Measurements from ENCODE around the gene POLR2E.

Gene POLR2E

DNA sequence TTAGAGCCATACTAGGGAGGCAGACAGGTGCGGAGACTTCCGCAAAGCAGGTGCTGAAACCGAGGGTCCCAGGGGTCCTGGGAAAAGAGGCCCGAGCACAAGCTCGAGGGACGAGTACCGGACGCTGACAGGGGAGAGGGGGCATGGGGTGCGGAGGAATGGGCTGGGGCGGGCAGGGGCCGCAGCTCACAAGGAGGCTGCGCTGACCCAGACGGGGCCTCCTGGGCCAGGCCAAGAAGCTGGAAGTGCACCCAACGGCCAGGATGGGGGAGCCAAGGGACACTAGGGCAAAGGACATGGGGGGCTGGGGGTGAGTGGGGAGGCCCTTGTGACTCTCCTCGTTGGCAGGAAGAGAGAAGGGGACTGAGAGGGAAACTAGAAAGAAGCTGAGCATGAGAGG, 1.8 kb downstream of the POLR2E start:
- DNase-seq: no peak

- DNase-seq: no peak
Observed at GRCh38 chr19:1091544-1092175, 3.5 kb downstream of the POLR2E start.

DNA sequence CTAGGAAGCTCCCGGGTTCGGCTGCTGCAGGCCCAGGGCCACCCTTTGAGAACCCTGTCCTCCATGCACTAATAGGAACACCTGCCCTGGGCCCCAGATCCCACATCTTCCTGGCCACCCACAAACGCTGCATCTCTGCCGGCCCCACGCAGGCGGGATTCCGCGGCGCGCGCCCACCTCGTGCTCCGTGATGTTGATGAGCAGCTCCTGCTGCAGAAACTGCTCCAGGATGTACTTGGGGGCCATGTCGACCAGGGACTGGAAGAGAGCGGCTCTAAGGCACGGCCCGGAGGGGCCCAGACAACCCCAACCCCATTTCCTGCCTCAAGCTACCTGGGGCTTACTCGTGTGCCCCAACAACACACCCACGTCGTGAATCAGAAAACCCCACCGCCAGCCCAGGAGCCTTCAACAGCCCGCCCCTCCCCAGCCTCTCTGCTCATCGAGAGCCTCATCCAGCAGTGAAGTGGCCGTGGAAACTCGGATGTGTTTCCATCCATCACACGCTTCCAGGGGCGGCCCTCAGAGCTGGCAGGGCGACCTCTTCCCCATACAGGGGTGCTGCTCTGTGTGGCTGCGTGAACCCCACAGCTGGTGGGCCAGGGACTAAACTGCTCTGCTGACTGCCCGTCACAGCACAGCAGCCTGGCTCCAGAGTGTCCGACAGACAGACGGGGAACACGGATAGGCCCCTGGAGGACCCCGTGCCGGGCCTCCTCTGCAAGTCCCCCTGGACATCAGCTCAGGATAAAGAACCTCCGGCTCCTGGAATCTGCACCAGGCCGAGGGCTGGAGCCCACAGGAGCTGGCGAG, 4.2 kb downstream of the POLR2E start:
- peak; percentile 46 for DNase-seq

- peak; percentile 53 for DNase-seq
Observed at GRCh38 chr19:1089891-1090290, 5.3 kb downstream of the POLR2E start.

- no peak for DNase-seq
Observed at GRCh38 chr19:1089126-1089771, 5.9 kb downstream of the POLR2E start.

DNA sequence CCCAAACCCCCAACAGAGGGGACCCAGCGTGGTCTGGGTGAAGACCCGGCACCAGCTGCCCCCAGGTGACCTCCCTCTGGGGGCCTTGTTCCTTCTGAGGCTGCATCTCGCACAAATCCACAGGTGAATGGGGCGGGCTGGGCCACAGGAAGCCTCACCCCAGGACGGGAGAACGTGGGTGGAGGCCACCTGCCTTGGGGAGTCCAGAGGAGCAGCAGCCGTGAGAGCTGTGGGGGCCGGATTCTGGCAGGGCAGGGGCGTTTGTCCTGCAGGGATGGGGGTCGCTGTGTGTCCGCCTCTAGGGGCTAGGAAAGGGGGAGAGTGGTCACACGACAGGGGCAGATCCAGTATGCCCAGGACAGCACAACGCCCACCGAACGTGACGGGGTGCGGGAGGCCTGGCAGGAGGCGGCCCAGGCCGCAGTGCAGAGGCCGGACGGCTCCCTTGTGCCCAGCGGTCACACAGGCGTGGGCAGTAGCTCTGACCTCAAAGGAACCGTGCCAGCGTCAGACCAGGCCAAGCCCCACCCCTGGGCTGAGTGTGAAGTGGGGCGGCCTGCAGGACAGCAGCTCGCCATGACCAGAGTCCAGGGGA, 6.7 kb downstream of the POLR2E start:
- DNase-seq: no peak

GRCh38 chr19:1087813-1088415, 7.3 kb downstream of the POLR2E start:
- peak; percentile 65 for DNase-seq

DNA sequence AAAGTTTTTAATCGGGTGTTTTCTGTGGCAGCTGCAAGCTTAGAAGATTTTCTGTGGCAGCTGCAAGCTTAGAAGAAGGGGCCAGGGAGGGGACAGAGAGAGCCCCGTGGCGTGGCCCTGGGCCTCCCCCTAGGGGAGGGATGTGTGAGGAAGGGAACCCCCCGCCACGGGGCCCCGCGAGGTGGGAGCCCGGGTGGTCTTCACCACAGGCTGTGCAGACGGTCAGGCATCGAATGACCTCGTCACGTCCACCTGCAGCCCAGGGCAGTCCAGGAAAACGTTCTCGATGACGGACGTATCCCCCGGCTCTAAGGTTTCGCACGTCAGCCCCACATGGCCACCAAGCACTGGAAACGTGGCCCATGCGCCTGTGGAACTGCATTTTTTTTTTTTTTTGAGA, 8.6 kb downstream of the POLR2E start:
- DNase-seq: no peak

DNA sequence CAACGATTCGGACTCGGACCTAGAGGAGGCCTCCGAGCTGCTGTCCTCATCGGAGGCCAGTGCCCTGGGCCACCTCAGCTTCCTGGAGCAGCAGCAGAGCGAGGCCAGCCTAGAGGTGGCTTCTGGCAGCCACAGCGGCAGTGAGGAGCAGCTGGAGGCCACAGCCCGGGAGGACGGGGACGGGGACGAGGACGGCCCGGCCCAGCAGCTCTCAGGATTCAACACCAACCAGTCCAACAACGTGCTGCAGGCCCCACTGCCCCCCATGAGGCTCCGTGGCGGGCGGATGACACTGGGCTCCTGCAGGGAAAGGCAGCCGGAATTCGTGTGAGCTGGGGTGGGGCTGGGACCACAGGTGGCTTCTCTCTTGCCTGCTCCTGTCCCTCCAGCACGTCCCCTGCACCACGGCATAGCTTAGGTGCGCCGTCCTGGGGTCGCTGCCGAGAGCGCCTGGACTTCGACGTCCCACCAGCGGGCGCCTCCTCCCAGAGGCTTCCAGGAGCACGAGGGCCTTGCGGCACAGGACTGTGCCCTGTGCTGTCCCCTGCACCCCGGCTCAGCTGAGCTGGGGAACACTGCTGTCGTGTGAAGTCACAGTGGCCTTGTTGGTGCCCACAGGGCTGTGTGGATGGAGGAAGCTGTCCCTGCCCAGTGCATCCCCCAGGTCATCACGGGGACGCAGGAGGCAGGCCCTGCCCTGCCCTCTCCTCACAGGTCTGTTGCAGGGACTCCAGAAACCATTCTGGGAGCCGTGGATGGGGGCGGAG, 9.3 kb downstream of the POLR2E start:
- peak; percentile 33 for DNase-seq

GRCh38 chr19:1085053-1085658, 10.0 kb downstream of the POLR2E start:
- no peak for DNase-seq

GRCh38 chr19:1084024-1084868, 10.9 kb downstream of the POLR2E start:
- peak; percentile 33 for DNase-seq

DNA sequence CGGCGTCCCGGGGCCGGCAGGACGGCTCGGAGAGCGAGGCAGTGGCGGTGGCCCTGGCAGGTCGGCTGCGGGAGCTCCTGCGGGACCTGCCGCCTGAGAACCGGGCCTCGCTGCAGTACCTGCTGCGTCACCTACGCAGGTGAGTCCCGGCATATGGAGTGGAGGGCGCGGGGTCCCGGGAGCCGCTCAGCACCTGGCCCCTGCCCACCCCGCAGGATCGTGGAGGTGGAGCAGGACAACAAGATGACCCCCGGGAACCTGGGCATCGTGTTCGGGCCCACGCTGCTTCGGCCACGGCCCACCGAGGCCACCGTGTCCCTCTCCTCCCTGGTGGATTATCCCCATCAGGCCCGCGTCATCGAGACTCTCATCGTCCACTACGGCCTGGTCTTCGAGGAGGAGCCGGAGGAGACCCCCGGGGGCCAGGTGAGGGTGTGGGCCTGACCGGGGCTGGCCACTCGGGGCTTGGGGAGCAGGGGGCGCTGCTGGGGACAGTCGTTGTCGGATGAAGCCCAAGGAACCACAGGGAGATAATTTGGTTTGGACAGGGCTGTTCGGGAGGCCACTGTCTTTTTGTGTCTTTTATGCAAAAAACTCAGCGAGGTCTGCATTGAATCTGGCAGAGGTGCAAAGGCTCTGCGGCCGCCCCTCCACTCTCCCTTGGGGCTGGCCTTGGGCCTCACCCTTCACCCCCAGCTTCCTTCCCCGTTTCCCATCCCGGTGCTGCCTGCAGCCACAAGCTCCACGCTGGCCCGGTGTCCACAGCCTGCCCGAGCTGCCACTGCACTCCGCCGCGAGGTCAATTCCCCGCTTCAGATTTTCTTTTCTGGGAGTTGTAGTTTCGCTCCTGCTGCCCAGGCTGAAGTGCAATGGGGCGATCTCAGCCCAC, 12.0 kb downstream of the POLR2E start:
- peak; percentile 24 for DNase-seq

GRCh38 chr19:1082165-1082927, 12.8 kb downstream of the POLR2E start:
- peak; percentile 83 for DNase-seq

DNA sequence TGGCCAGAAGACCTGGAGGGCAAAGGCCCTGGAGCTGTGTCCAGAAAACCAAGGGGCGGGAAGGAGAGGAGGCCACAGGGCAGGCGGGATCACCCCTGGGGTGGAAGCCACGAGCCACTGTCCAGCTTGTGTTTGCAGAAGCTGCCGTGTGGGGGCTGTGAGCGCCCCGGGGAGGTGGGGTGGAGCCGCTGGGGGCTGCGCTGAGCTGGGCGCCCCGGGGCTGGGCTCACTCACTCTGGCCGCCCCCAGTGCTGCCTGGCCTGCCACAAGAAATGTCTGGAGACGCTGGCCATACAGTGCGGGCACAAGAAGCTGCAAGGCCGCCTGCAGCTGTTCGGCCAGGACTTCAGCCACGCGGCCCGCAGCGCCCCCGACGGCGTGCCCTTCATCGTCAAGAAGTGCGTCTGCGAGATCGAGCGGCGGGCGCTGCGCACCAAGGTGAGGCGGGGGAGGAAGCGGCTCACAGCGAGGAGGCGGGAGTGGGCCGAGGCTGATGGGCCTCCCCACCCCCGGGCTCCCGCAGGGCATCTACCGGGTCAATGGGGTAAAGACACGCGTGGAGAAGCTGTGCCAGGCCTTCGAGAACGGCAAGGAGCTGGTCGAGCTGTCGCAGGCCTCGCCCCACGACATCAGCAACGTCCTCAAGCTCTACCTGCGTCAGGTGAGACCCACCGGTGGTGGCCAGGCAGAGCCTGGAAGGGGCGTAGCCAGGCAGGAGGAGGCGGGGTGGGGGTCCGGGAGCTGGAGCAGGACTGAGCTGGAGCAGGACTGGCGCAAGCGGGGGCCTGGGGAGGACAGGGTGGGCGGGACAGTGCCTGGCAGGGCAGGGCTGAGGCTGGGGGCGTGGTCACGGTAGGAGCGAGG, 13.6 kb downstream of the POLR2E start:
- no peak for DNase-seq

DNA sequence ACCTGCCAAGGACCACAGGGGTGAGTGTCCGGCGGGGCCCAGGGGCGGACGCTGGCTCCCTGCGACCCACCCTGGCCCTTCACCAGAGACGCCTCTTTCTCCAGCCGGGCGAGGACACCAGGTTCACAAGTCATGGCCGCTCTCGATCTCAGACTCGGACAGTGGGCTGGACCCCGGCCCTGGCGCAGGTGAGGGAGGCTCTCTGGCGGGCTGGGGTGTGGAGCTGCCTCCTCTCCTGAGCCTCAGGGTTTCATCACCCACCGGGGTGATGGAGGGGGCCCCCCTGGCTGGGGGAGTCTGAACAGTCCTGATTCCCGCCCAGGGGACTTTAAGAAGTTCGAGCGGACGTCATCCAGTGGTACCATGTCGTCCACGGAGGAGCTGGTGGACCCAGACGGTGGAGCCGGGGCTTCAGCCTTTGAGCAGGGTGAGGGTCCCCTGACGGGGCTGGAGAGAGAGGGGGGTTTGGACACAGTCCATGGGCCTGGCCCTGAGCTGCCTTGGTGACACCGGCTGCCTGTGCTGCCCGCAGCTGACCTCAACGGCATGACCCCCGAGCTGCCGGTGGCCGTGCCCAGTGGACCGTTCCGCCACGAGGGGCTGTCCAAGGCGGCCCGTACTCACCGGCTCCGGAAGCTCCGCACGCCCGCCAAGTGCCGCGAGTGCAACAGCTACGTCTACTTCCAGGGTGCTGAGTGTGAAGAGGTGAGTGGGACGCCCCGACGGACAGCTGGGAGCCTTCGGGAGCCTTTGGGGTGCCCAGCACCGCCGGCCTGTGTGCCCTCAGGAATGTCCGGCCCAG, 14.6 kb downstream of the POLR2E start:
- peak; percentile 34 for DNase-seq

GRCh38 chr19:1079566-1080111, 15.5 kb downstream of the POLR2E start:
- peak; percentile 69 for DNase-seq

DNA sequence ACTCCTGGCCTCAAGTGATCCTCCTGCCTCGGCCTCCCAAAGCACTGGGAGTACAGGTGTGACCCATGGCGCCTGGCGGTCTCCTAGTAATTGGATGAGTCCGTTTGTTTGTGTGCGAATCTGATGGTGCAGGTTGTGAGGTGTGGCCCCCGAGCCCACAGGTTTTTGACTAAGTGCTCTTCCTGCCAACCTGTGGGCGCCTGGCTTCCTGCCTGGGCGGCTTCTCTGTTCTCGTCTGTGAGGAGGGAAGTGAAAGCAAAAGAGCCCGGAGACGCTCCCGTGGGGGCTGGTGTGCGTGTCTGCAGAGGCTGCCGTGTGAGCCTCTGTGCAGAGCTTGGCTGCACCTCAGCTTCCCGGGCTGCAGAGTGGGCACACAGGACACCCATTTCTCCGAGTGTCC, 18.2 kb downstream of the POLR2E start:
- DNase-seq: peak; percentile 86

Measured in activated T-cell treated with anti-CD3 and anti-CD28 coated beads, Interleukin-2, amount 50 U/mL, for 1 hour (primary cell).